Measurements from ENCODE around the gene CACNA1I. TPM values are rescaled to one million over a fixed set of nuclear protein-coding genes. Genes with fewer than 3 reads are reported as not detected.

CACNA1I gene
- total RNA-seq, 2 donors from 2014 or later: 0.33 to 0.52 TPM

GRCh38 chr22:39652990-39653786, 82.6 kb downstream of the CACNA1I start:
- WGBS, 2 donors: 65 to 73% methylated on average over 14 of the region's 16 CpGs
- TF ChIP-seq, protein P1, sequence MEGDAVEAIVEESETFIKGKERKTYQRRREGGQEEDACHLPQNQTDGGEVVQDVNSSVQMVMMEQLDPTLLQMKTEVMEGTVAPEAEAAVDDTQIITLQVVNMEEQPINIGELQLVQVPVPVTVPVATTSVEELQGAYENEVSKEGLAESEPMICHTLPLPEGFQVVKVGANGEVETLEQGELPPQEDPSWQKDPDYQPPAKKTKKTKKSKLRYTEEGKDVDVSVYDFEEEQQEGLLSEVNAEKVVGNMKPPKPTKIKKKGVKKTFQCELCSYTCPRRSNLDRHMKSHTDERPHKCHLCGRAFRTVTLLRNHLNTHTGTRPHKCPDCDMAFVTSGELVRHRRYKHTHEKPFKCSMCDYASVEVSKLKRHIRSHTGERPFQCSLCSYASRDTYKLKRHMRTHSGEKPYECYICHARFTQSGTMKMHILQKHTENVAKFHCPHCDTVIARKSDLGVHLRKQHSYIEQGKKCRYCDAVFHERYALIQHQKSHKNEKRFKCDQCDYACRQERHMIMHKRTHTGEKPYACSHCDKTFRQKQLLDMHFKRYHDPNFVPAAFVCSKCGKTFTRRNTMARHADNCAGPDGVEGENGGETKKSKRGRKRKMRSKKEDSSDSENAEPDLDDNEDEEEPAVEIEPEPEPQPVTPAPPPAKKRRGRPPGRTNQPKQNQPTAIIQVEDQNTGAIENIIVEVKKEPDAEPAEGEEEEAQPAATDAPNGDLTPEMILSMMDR (IDR thresholded peaks at IDR 0.05): no peak
- no peak for TF ChIP-seq POLR2A (IDR thresholded peaks at IDR 0.05)
- no peaks in the 10 kb centered on the region for H3K4me1 ChIP-seq
- H3K27ac ChIP-seq: no peak overlapping the region
- intact Hi-C loops (cut with DNase I): no loop called here
- H3K4me3 ChIP-seq: no peak overlapping the region
- no peaks in the 10 kb centered on the region for H3K27me3 ChIP-seq
- H3K9me3 ChIP-seq: no peaks in the 10 kb centered on the region
- ATAC-seq (no peak), DNase-seq (no peak)
- no peaks in the 10 kb centered on the region for H3K36me3 ChIP-seq (replicated peaks in 1 of 2; ENCODE audit: insufficient read depth in 1 of 2, low read depth in 2 of 2)

GRCh38 chr22:39653787-39654077, 83.2 kb downstream of the CACNA1I start:
- TF ChIP-seq, protein P1 (IDR thresholded peaks at IDR 0.05): no peak
- no peak for TF ChIP-seq POLR2A (IDR thresholded peaks at IDR 0.05)
- H3K27me3 ChIP-seq: no peaks in the 10 kb centered on the region
- no peak overlapping the region for H3K4me3 ChIP-seq
- H3K27ac ChIP-seq: no peak overlapping the region
- no peaks in the 10 kb centered on the region for H3K9me3 ChIP-seq
- ATAC-seq (no peak), DNase-seq (no peak)
- 85% methylated on average over 3 of the region's 3 CpGs; no CpG with 5 or more reads in 1 of the 2 donors for WGBS, 2 donors
- no peaks in the 10 kb centered on the region for H3K36me3 ChIP-seq (replicated peaks in 1 of 2; ENCODE audit: insufficient read depth in 1 of 2, low read depth in 2 of 2)
- no peaks in the 10 kb centered on the region for H3K4me1 ChIP-seq
- intact Hi-C loops (cut with DNase I): no loop called here

- Histone ChIP-seq H3K4me3 (no peak overlapping the region), H3K27me3 (no peaks in the 10 kb centered on the region), H3K27ac (no peak overlapping the region), H3K4me1 (no peaks in the 10 kb centered on the region), H3K36me3 (replicated peaks in 1 of 2; ENCODE audit: insufficient read depth in 1 of 2, low read depth in 2 of 2) (no peaks in the 10 kb centered on the region), H3K9me3 (no peaks in the 10 kb centered on the region)
- TF ChIP-seq, protein P1 (IDR thresholded peaks at IDR 0.05): no peak
- no peak for TF ChIP-seq POLR2A (IDR thresholded peaks at IDR 0.05)
- intact Hi-C loops (cut with DNase I): no loop called here
- ATAC-seq (no peak), DNase-seq (no peak)
- WGBS, 2 donors: 85 to 96% methylated on average over 5 to 10 of the region's 10 CpGs
Observed at GRCh38 chr22:39654131-39654926, 83.8 kb downstream of the CACNA1I start.

- Histone ChIP-seq H3K4me1 (no peaks in the 10 kb centered on the region), H3K27ac (no peak overlapping the region), H3K36me3 (replicated peaks in 1 of 2; ENCODE audit: insufficient read depth in 1 of 2, low read depth in 2 of 2) (no peaks in the 10 kb centered on the region), H3K9me3 (no peaks in the 10 kb centered on the region), H3K4me3 (no peak overlapping the region), H3K27me3 (no peaks in the 10 kb centered on the region)
- intact Hi-C loops (cut with DNase I): no loop called here
- TF ChIP-seq POLR2A (IDR thresholded peaks at IDR 0.05): no peak
- TF ChIP-seq, protein P1 (IDR thresholded peaks at IDR 0.05): no peak
- 61 to 66% methylated on average over 7 to 8 of the region's 8 CpGs for WGBS, 2 donors
- ATAC-seq: no peak
- no peak for DNase-seq
Observed at GRCh38 chr22:39655004-39655579, 84.5 kb downstream of the CACNA1I start.

Measured in body of pancreas (tissue), 4 donors.